ENCODE measurements around the gene VAC14. TPM values are rescaled to one million over a fixed set of nuclear protein-coding genes. Genes with fewer than 3 reads are reported as not detected.

Gene VAC14
- total RNA-seq, 4 donors from 2014 or later = 18.6 to 32.2 (median 25.9) TPM

DNA sequence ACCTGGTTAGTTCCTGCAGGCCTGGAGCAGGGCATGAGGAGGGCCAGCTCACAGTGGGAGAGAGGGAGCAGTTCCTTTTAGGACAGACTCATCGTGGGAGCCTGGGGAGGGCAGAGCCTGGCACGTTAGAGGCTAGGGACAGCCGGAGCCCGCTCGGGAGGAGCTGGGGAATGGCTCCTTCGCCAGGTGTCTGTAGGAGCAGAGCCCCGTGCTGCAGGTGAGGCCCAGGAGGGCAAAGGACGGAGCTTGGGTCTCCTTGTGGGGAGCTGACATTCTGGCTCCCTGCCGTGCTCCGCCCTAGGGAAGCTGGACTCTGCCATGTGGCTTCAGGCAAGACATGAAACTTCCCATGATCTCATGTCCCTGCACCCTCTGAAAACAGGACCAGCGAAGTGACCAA is 96.4 kb downstream of the VAC14 start:
- no peaks in the 10 kb centered on the region for H3K9me3 ChIP-seq

DNA sequence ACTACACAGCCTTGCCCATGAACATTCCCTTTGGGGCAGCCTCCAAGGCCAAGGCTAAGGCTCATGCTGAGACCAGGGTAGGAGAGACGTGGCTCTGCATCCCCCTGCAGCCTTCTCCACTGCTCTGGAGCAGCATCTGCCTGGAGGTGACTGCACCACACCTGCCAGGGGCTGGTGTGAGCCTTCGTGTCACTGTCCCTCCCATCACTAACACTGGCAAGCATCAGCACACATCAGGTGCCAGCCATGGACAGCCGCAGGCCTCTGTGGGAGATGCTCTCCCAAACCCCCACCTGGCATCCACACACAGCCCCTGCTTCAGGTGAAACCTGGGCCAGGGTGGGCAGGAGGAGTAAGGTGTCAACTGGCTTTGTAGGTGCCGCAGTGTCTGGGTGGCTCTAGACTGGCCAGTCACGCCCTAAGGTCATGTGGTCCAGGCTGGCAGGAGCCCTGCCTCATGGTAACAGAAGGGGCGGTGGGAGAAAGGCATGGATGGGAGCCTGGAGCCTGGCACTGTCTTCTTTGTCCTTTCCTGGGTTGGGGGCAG is 97.0 kb downstream of the VAC14 start:
- intact Hi-C loops (cut with DNase I) = no loop called here
- Histone ChIP-seq H3K27me3 (no peaks in the 10 kb centered on the region), H3K4me1 (peaks cover 66 to 98% (median 75%) of the 10 kb centered on the region in 3 donors), H3K9me3 (no peaks in the 10 kb centered on the region), H3K36me3 (no peaks in the 10 kb centered on the region), H3K27ac (peak overlapping the region; percentile 85 to 95 (median 90)), H3K4me3 (no peak overlapping the region)
- no peak for TF ChIP-seq POLR2A (IDR thresholded peaks at IDR 0.05)
- TF ChIP-seq, protein P1, sequence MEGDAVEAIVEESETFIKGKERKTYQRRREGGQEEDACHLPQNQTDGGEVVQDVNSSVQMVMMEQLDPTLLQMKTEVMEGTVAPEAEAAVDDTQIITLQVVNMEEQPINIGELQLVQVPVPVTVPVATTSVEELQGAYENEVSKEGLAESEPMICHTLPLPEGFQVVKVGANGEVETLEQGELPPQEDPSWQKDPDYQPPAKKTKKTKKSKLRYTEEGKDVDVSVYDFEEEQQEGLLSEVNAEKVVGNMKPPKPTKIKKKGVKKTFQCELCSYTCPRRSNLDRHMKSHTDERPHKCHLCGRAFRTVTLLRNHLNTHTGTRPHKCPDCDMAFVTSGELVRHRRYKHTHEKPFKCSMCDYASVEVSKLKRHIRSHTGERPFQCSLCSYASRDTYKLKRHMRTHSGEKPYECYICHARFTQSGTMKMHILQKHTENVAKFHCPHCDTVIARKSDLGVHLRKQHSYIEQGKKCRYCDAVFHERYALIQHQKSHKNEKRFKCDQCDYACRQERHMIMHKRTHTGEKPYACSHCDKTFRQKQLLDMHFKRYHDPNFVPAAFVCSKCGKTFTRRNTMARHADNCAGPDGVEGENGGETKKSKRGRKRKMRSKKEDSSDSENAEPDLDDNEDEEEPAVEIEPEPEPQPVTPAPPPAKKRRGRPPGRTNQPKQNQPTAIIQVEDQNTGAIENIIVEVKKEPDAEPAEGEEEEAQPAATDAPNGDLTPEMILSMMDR (IDR thresholded peaks at IDR 0.05) = no peak
- DNase-seq = no peak
- 60 to 83% methylated on average over 1 to 2 of the region's 6 CpGs for WGBS, 2 donors

More for the DNA sequence above, 96.4 kb downstream of the VAC14 start:
- Histone ChIP-seq H3K36me3 (no peaks in the 10 kb centered on the region), H3K27me3 (no peaks in the 10 kb centered on the region), H3K27ac (peak overlapping the region; percentile 85 to 95 (median 90)), H3K4me3 (no peak overlapping the region), H3K4me1 (peaks cover 61 to 97% (median 71%) of the 10 kb centered on the region in 3 donors)
- intact Hi-C loops (cut with DNase I) = no loop called here
- no peak for DNase-seq
- WGBS, 2 donors = 66 to 100% methylated on average over 3 to 6 of the region's 11 CpGs
- TF ChIP-seq, protein P1 (IDR thresholded peaks at IDR 0.05) = no peak
- no peak for TF ChIP-seq POLR2A (IDR thresholded peaks at IDR 0.05)

DNA sequence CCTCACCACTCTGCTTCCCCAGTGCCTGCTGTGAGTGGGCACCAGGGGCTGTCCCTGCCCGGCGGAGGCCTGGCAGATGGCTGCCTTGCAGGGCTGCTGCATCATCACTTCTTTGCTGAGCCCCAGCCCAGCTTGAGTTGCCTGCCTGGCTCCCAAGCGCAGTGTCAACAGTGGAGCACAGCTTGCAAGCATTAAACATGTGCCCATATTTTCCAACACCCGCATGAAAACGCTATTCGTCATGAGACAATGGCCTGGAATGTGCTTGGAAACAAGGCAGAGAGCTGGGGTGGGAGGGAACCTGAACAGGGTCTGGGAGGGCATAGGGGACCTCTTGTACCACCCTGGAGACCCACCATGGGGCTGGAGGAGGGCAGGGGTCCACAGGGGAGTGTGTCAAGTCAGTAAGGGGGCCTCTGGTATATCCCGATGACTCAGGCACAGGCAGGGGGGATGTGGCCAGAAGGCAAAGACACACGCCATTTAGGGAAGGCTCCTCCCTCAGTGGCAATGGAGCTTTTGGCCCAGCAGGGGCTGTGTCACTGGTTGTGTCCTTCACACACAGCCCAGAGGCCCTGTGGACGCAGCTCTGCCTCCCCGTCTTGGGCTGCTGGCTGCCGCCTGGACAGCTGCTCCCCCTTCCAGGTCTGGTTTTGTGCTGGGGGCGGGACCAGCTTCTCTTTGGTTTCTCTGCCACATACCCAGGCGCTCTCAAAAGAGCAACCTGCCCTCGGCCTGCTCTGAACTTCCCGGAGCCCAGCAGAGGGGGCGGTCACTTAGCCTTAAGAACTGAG is 97.7 kb downstream of the VAC14 start:
- peaks cover 73 to 99% (median 81%) of the 10 kb centered on the region in 3 donors for H3K4me1 ChIP-seq
- H3K9me3 ChIP-seq = no peaks in the 10 kb centered on the region
- peak overlapping the region; percentile 85 to 95 (median 90) for H3K27ac ChIP-seq
- no peak overlapping the region for H3K4me3 ChIP-seq
- H3K36me3 ChIP-seq = no peaks in the 10 kb centered on the region
- no peak for DNase-seq
- no peaks in the 10 kb centered on the region for H3K27me3 ChIP-seq
- TF ChIP-seq, protein P1 (IDR thresholded peaks at IDR 0.05) = peak in 4 of 6 experiments; percentile 14 to 51 (median 34)
- TF ChIP-seq POLR2A (IDR thresholded peaks at IDR 0.05) = no peak
- intact Hi-C loops (cut with DNase I) = no loop called here
- WGBS, 2 donors = 39 to 90% methylated on average over 4 to 6 of the region's 16 CpGs

DNA sequence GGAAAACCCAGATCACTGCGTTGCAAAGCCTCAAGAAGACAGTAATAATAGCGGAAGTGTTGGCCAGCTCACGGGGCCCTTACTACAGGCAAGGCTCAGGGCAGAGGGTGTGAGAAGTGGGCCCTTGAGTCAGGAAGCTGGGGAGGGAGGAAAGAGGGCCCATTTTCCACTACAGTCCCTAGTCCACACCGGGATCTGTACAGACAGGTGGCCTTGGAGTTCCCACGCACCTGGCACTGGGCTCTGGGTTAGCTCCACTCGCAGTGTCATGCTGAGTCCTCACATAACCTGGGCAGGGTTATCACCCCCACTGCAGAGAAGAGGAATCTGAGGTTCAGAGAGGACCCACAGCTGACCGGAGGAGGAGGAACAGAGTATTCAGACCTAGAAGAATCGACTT is 98.3 kb downstream of the VAC14 start:
- Histone ChIP-seq H3K4me3 (no peak overlapping the region), H3K4me1 (peaks cover 78 to 100% (median 86%) of the 10 kb centered on the region in 3 donors), H3K9me3 (no peaks in the 10 kb centered on the region), H3K36me3 (no peaks in the 10 kb centered on the region), H3K27ac (peak overlapping the region; percentile 85 to 95 (median 90)), H3K27me3 (no peaks in the 10 kb centered on the region)
- no peak for TF ChIP-seq POLR2A (IDR thresholded peaks at IDR 0.05)
- TF ChIP-seq, protein P1 (IDR thresholded peaks at IDR 0.05) = no peak
- whole genome bisulfite sequencing, 2 donors = 48 to 56% methylated on average over 4 to 5 of the region's 8 CpGs
- intact Hi-C loops (cut with DNase I) = no loop called here
- DNase-seq = no peak

DNA sequence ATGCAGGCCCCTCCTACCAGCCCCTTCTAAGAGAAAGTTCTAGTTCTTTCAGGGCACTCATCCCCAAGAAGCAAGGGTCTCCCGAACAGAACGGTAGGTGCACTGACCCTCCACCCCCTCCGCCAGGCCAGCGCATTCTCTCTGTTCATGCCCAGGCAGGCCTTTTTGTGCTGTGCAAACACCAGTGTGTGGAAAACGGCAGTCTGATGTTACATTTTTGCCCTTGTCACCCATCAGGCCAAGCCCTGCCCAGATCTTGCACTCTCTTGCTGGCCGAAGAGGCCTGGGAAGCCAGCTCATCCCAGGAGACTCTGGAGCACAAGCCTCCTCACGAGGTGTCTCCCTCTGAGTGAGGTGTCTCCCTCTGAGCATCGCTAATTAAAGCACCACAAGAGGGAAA is 99.0 kb downstream of the VAC14 start:
- H3K27ac ChIP-seq = peak overlapping the region; percentile 85 to 95 (median 90)
- 54 to 83% methylated on average over 3 to 5 of the region's 8 CpGs for WGBS, 2 donors
- DNase-seq = no peak

More for the DNA sequence above, 99.0 kb downstream of the VAC14 start:
- TF ChIP-seq, protein P1 (IDR thresholded peaks at IDR 0.05) = no peak
- no peak for TF ChIP-seq POLR2A (IDR thresholded peaks at IDR 0.05)
- peaks cover 78 to 100% (median 86%) of the 10 kb centered on the region in 3 donors for H3K4me1 ChIP-seq
- H3K36me3 ChIP-seq = no peaks in the 10 kb centered on the region
- H3K9me3 ChIP-seq = no peaks in the 10 kb centered on the region
- intact Hi-C loops (cut with DNase I) = no loop called here
- H3K27me3 ChIP-seq = no peaks in the 10 kb centered on the region
- H3K4me3 ChIP-seq = no peak overlapping the region

All from esophagus squamous epithelium (tissue), 5 donors.